HepG2 (cell line): ENCODE data around the gene MAP3K8. TPM values are rescaled to one million over a fixed set of nuclear protein-coding genes. Genes with fewer than 3 reads are reported as not detected.

ENCODE experiments used
- BCLAF1 ChIP-seq: fragments of 450-650 bp; IDR thresholded peaks from 2 replicates; pipeline ENCODE4 v1.6.1; 2017; ENCODE audit warnings: mild to moderate bottlenecking
- GPN1 ChIP-seq: sonication (generic); formaldehyde crosslinking; IDR thresholded peaks from 2 replicates; pipeline ENCODE4 v1.5.1; 2020; ENCODE audit warnings: missing genetic modification reagents, borderline replicate concordance
- HCFC1 ChIP-seq: fragments of 150-350 bp; IDR thresholded peaks from 2 replicates; pipeline ENCODE4 v1.6.1; 2014; ENCODE audit warnings: low read depth, low read length
- NR3C1 ChIP-seq: sonication (generic); formaldehyde crosslinking; IDR thresholded peaks from 2 replicates; pipeline ENCODE4 v1.4.0; 2020; ENCODE audit warnings: missing genetic modification reagents
- PAX8 ChIP-seq: sonication (generic); formaldehyde crosslinking; IDR thresholded peaks from 2 replicates; pipeline ENCODE4 v1.8.0; 2022; ENCODE audit warnings: mild to moderate bottlenecking, missing genetic modification reagents, borderline replicate concordance
- PCBP1 ChIP-seq: fragments of 200-400 bp; formaldehyde crosslinking; IDR thresholded peaks from 2 replicates; pipeline ENCODE4 v1.6.1; 2017; ENCODE audit warnings: mild to moderate bottlenecking, low read depth, low read length, borderline replicate concordance
- RNF219 ChIP-seq: sonication (generic); formaldehyde crosslinking; IDR thresholded peaks from 2 replicates; pipeline ENCODE4 v1.5.0; 2020; ENCODE audit warnings: mild to moderate bottlenecking, missing genetic modification reagents
- SP140L ChIP-seq: sonication (generic); formaldehyde crosslinking; IDR thresholded peaks from 2 replicates; pipeline ENCODE4 v1.4.0; 2020; ENCODE audit warnings: missing genetic modification reagents, borderline replicate concordance
- SPEN ChIP-seq: sonication (generic); formaldehyde crosslinking; IDR thresholded peaks from 2 replicates; pipeline ENCODE4 v1.5.1; 2020; ENCODE audit warnings: low read depth, mild to moderate bottlenecking, missing genetic modification reagents
- TEAD3 ChIP-seq: optimal IDR thresholded peaks from 2 replicates; pipeline ENCODE3; 2016; ENCODE audit warnings: borderline replicate concordance
- XRCC5 ChIP-seq: fragments of 200-400 bp; formaldehyde crosslinking; optimal IDR thresholded peaks from 2 replicates; pipeline ENCODE3; 2017; ENCODE audit warnings: mild to moderate bottlenecking, low read length
- ZBED4 ChIP-seq: sonication (generic); formaldehyde crosslinking; IDR thresholded peaks from 2 replicates; pipeline ENCODE4 v1.4.0; 2020; ENCODE audit warnings: missing genetic modification reagents, borderline replicate concordance
- ZBTB20 ChIP-seq: sonication (generic); formaldehyde crosslinking; IDR thresholded peaks from 2 replicates; pipeline ENCODE4 v1.8.1; 2023; ENCODE audit warnings: missing genetic modification reagents, low read depth, mild to moderate bottlenecking, borderline replicate concordance
- ZNF138 ChIP-seq: sonication (generic); formaldehyde crosslinking; IDR thresholded peaks from 2 replicates; pipeline ENCODE4 v1.5.0; 2020; ENCODE audit warnings: mild to moderate bottlenecking, low read depth, missing genetic modification reagents
- ZNF234 ChIP-seq: sonication (generic); formaldehyde crosslinking; conservative IDR thresholded peaks from 2 replicates; pipeline ENCODE4 v1.5.1; 2020; ENCODE audit warnings: mild to moderate bottlenecking, missing genetic modification reagents
- ZNF451 ChIP-seq: sonication (generic); formaldehyde crosslinking; IDR thresholded peaks from 2 replicates; pipeline ENCODE4 v1.5.0; 2020; ENCODE audit warnings: mild to moderate bottlenecking, missing genetic modification reagents
- ZNF563 ChIP-seq: sonication (generic); formaldehyde crosslinking; IDR thresholded peaks from 2 replicates; pipeline ENCODE4 v1.8.0; 2022; ENCODE audit warnings: mild to moderate bottlenecking, moderate library complexity, missing genetic modification reagents
- ZNF709 ChIP-seq: sonication (generic); formaldehyde crosslinking; IDR thresholded peaks from 2 replicates; pipeline ENCODE4 v1.5.0; 2020; ENCODE audit warnings: mild to moderate bottlenecking, missing genetic modification reagents
- ZNF782 ChIP-seq: sonication (generic); formaldehyde crosslinking; IDR thresholded peaks from 2 replicates; pipeline ENCODE4 v1.4.0; 2020; ENCODE audit warnings: missing genetic modification reagents, mild to moderate bottlenecking, borderline replicate concordance
- ZNF839 ChIP-seq: sonication (generic); formaldehyde crosslinking; IDR thresholded peaks from 2 replicates; pipeline ENCODE4 v1.4.0; 2020; ENCODE audit warnings: missing genetic modification reagents, mild to moderate bottlenecking, borderline replicate concordance
- ZZZ3 ChIP-seq: sonication (generic); formaldehyde crosslinking; IDR thresholded peaks from 2 replicates; pipeline ENCODE4 v1.4.0; 2020; ENCODE audit warnings: missing genetic modification reagents, mild to moderate bottlenecking, borderline replicate concordance
- polyA plus RNA-seq, 8 experiments: library from polyadenylated mRNA; depleted of rRNA in 3 of 8; stranded (reverse) in 7 of 8; unstranded in 1 of 8; fragments of >200 nt; fragmentation: Illumina TruSeq in 4 of 8; extraction: Trizol in 4 of 8; gene quantifications; 2 replicates each; pipeline versions ENCODE4 v1.2.1 to v1.2.3, GENCODE V29; 2011 to 2016; ENCODE audit warnings: low read depth in 4 of 8, missing spikeins in 1 of 8, mixed read lengths in 1 of 8; ENCODE audit not compliant: insufficient read depth in 1 of 8
- total RNA-seq, 5 experiments: library from RNA; depleted of rRNA; stranded (reverse); fragments of >200 nt; fragmentation: Illumina TruSeq; extraction: Trizol; gene quantifications; 2 replicates each; pipeline ENCODE4 v1.2.3, GENCODE V29; 2016; ENCODE audit warnings: low read depth in 1 of 5
- TF ChIP-seq, protein P1 (sequence below): sonication (generic); formaldehyde crosslinking; IDR thresholded peaks from 2 replicates; pipeline ENCODE4 v1.5.0; 2020; ENCODE audit warnings: missing genetic modification reagents, mild to moderate bottlenecking, borderline replicate concordance

MAP3K8 gene
- total and polyA plus RNA-seq, 2 of the 13 experiments (the other 11 are each of a cell fraction or from before 2014, with no cell fraction given) = 19.3 to 37.9 TPM

- TF ChIP-seq ZBED4 (CRISPR knock-in tag) = peak; percentile 18; the same call in 1 of the 2 replicates
- TF ChIP-seq ZNF138 (CRISPR knock-in tag) = no peak
- TF ChIP-seq RNF219 (CRISPR knock-in tag) = no peak
- TF ChIP-seq ZNF782 = no peak
- 0 out of 2 replicates have a peak, but pooled peaks have one; percentile 22 for TF ChIP-seq ZBTB20 (CRISPR knock-in tag)
- TF ChIP-seq, protein P1, sequence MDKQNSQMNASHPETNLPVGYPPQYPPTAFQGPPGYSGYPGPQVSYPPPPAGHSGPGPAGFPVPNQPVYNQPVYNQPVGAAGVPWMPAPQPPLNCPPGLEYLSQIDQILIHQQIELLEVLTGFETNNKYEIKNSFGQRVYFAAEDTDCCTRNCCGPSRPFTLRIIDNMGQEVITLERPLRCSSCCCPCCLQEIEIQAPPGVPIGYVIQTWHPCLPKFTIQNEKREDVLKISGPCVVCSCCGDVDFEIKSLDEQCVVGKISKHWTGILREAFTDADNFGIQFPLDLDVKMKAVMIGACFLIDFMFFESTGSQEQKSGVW (CRISPR knock-in tag) = no peak
- no peak for TF ChIP-seq HCFC1
- TF ChIP-seq SPEN (CRISPR knock-in tag) = no peak
- TF ChIP-seq ZNF451 = no peak
- TF ChIP-seq ZNF839 (CRISPR knock-in tag) = no peak
- TF ChIP-seq NR3C1 (CRISPR knock-in tag) = no peak
- no peak for TF ChIP-seq SP140L
- peak; percentile 53 for TF ChIP-seq TEAD3 (CRISPR knock-in tag)
- no peak for TF ChIP-seq ZZZ3 (CRISPR knock-in tag)
- no peak for TF ChIP-seq ZNF563 (CRISPR knock-in tag)
- no peak for TF ChIP-seq XRCC5
- TF ChIP-seq PAX8 (CRISPR knock-in tag) = no peak
- no peak for TF ChIP-seq ZNF709 (CRISPR knock-in tag)
- TF ChIP-seq BCLAF1 = no peak
- TF ChIP-seq ZNF234 = no peak
- TF ChIP-seq PCBP1 = 0 out of 2 replicates have a peak, but pooled peaks have one; percentile 28
- no peak for TF ChIP-seq GPN1
Observed at GRCh38 chr10:30433306-30433729, 666 bp upstream of the MAP3K8 start (continued).
